ENCODE results near the gene GCNA. TPM values are rescaled to one million over a fixed set of nuclear protein-coding genes. Genes with fewer than 3 reads are reported as not detected.

Gene GCNA
- total RNA-seq, 1 experiment from 2014 or later = 0.98 TPM

- TF ChIP-seq SIN3A (IDR thresholded peaks at IDR 0.05; ENCODE audit: low read depth) (no peak), ZFX (IDR thresholded peaks at IDR 0.05) (no peak), JUND (IDR thresholded peaks at IDR 0.05) (no peak)
These were observed 4.6 kb upstream of the GCNA start (continued) for GRCh38 chrX:71573590-71573989.

- TF ChIP-seq CEBPB (IDR thresholded peaks at IDR 0.05; ENCODE audit: low read depth) = no peak
- TF ChIP-seq CBX3 (IDR thresholded peaks at IDR 0.05; ENCODE audit: low read depth) = no peak
- no peak for TF ChIP-seq ZFX (IDR thresholded peaks at IDR 0.05)
These were observed 555 bp upstream of the GCNA start for GRCh38 chrX:71577682-71578081.

GRCh38 chrX:71579136-71579989, 1.1 kb downstream of the GCNA start:
- ChIA-PET CTCF (no interaction called here), RAD21 (ENCODE audit: low non-redundant PET in 1 of 2, low total read pairs in 2 of 2, uncharacterized antibody in 2 of 2, unreplicated experiment in 2 of 2) (no interaction called here), POLR2A (no interaction called here)
- Histone ChIP-seq H3K27ac (ENCODE audit: low read depth, low read length) (no peak overlapping the region), H3K4me3 (replicated peaks in 1 of 2; ENCODE audit: low read depth in 1 of 2, low read length in 2 of 2) (no peak overlapping the region), H4K20me1 (ENCODE audit: insufficient read depth) (no peaks in the 10 kb centered on the region), H3K4me1 (ENCODE audit: control insufficient read depth in 1 of 2, insufficient read depth in 2 of 2, low read length in 2 of 2) (no peaks in the 10 kb centered on the region), H3K36me3 (ENCODE audit: control insufficient read depth in 1 of 2, insufficient read depth in 2 of 2, low read length in 2 of 2) (peaks cover 0 to 2% of the 10 kb centered on the region in 2 experiments; a peak in 3 of 4 replicates), H2AFZ (ENCODE audit: low read depth, low read length, poor library complexity, severe bottlenecking) (no peak overlapping the region), H3K27me3 (ENCODE audit: insufficient read depth, low read length) (no peaks in the 10 kb centered on the region), H3K79me2 (ENCODE audit: insufficient read depth, low read length) (no peaks in the 10 kb centered on the region), H3K9me3 (ENCODE audit: control insufficient read depth in 1 of 2, insufficient read depth in 1 of 2, low read depth in 1 of 2, low read length in 2 of 2) (no peaks in the 10 kb centered on the region), H3K9ac (ENCODE audit: low read length) (no peak overlapping the region), H3K9me2 (ENCODE audit: insufficient read depth) (no peaks in the 10 kb centered on the region), H3K4me2 (ENCODE audit: low read length) (no peak overlapping the region)
- ATAC-seq (no peak), DNase-seq (ENCODE audit: low read depth, low spot score) (no peak)
- no TSS peak for BruUV-seq (replicated peaks)
- intact Hi-C loops (cut with micrococcal nuclease) = no loop called here
- TF ChIP-seq POLR2A (IDR thresholded peaks at IDR 0.05; ENCODE audit: borderline replicate concordance, extremely low read depth, insufficient read depth, insufficient read length) (no peak), EZH2phosphoT487 (IDR thresholded peaks at IDR 0.05; ENCODE audit: borderline replicate concordance) (no peak), ZBTB33 (IDR thresholded peaks at IDR 0.05; ENCODE audit: extremely low read depth, insufficient replicate concordance, low read length) (no peak), SP1 (IDR thresholded peaks at IDR 0.05; ENCODE audit: low read depth) (no peak), RAD21 (IDR thresholded peaks at IDR 0.05; ENCODE audit: low read depth) (no peak), MAX (IDR thresholded peaks at IDR 0.05) (no peak), SIN3A (IDR thresholded peaks at IDR 0.05; ENCODE audit: low read depth) (no peak), EGR1 (IDR thresholded peaks at IDR 0.05; ENCODE audit: low read depth) (no peak), REST (IDR thresholded peaks at IDR 0.05; ENCODE audit: low read depth) (no peak), CEBPB (IDR thresholded peaks at IDR 0.05; ENCODE audit: low read depth) (no peak), JUND (IDR thresholded peaks at IDR 0.05) (no peak)

More at GRCh38 chrX:71577682-71578081, 555 bp upstream of the GCNA start:
- Histone ChIP-seq H3K9ac (ENCODE audit: low read length) (no peak overlapping the region), H3K4me3 (replicated peaks in 1 of 2; ENCODE audit: low read depth in 1 of 2, low read length in 2 of 2) (no peak overlapping the region), H3K9me3 (ENCODE audit: control insufficient read depth in 1 of 2, insufficient read depth in 1 of 2, low read depth in 1 of 2, low read length in 2 of 2) (no peaks in the 10 kb centered on the region), H2AFZ (ENCODE audit: low read depth, low read length, poor library complexity, severe bottlenecking) (no peak overlapping the region), H4K20me1 (ENCODE audit: insufficient read depth) (no peaks in the 10 kb centered on the region), H3K9me2 (ENCODE audit: insufficient read depth) (no peaks in the 10 kb centered on the region), H3K79me2 (ENCODE audit: insufficient read depth, low read length) (no peaks in the 10 kb centered on the region), H3K4me2 (ENCODE audit: low read length) (no peak overlapping the region), H3K36me3 (ENCODE audit: control insufficient read depth in 1 of 2, insufficient read depth in 2 of 2, low read length in 2 of 2) (peaks cover 5 to 11% of the 10 kb centered on the region in 2 experiments), H3K27me3 (ENCODE audit: insufficient read depth, low read length) (no peaks in the 10 kb centered on the region), H3K4me1 (ENCODE audit: control insufficient read depth in 1 of 2, insufficient read depth in 2 of 2, low read length in 2 of 2) (no peaks in the 10 kb centered on the region), H3K27ac (ENCODE audit: low read depth, low read length) (no peak overlapping the region)
- intact Hi-C loops (cut with micrococcal nuclease) = no loop called here
- ATAC-seq (no peak), DNase-seq (ENCODE audit: low read depth, low spot score) (no peak)
- ChIA-PET POLR2A (no interaction called here), RAD21 (ENCODE audit: low non-redundant PET in 1 of 2, low total read pairs in 2 of 2, uncharacterized antibody in 2 of 2, unreplicated experiment in 2 of 2) (no interaction called here), CTCF (no interaction called here)
- no TSS peak for BruUV-seq (replicated peaks)

Measured in HCT116 (cell line).